ENCODE measurements around the gene IRF4. TPM values are rescaled to one million over a fixed set of nuclear protein-coding genes. Genes with fewer than 3 reads are reported as not detected.

The IRF4 gene
- total RNA-seq, 2 experiments from 2014 or later, result 189 to 291 TPM

- POLR2A ChIA-PET, result no interaction called here
- no TSS peak for BruUV-seq (replicated peaks)
- DNase-seq (ENCODE audit: low spot score), result no peak
These were observed 45.5 kb downstream of the IRF4 start for GRCh38 chr6:437037-437392.

GRCh38 chr6:438634-439170 is 47.1 kb downstream of the IRF4 start:
- no peak for TF ChIP-seq CTCF (conservative IDR thresholded peaks at IDR 0.05; ENCODE audit: low read length)
- TF ChIP-seq EZH2phosphoT487 (IDR thresholded peaks at IDR 0.05; ENCODE audit: borderline replicate concordance, low read depth, low read length), result no peak
- Histone ChIP-seq H3K9me2 (ENCODE audit: insufficient read depth, low read length) (no peaks in the 10 kb centered on the region), H3K9me3 (ENCODE audit: low read length) (no peaks in the 10 kb centered on the region), H3K79me2 (ENCODE audit: insufficient read depth, low read depth, low read length) (no peaks in the 10 kb centered on the region), H3K4me3 (ENCODE audit: low read depth, low read length, poor library complexity, severe bottlenecking) (no peak overlapping the region), H4K20me1 (ENCODE audit: insufficient read depth, low read length) (no peaks in the 10 kb centered on the region), H3K27ac (ENCODE audit: low read depth, low read length, poor library complexity, severe bottlenecking) (no peak overlapping the region), H2AFZ (ENCODE audit: low read length) (no peak overlapping the region), H3K4me1 (ENCODE audit: insufficient read depth, low read length, poor library complexity, severe bottlenecking) (peaks cover 7% of the 10 kb centered on the region), H3K4me2 (ENCODE audit: low read length) (no peak overlapping the region), H3K36me3 (ENCODE audit: insufficient read depth, low read length) (no peaks in the 10 kb centered on the region)
- CTCF ChIA-PET (ENCODE audit: unreplicated experiment), result no interaction called here
- POLR2A ChIA-PET, result no interaction called here
- no TSS peak for BruUV-seq (replicated peaks)
- no peak for DNase-seq (ENCODE audit: low spot score)
- intact Hi-C loops (cut with micrococcal nuclease; ENCODE audit: unreplicated experiment), result no loop called here

More at GRCh38 chr6:437037-437392, 45.5 kb downstream of the IRF4 start:
- Histone ChIP-seq H3K4me1 (ENCODE audit: insufficient read depth, low read length, poor library complexity, severe bottlenecking) (peaks cover 7% of the 10 kb centered on the region), H3K9me2 (ENCODE audit: insufficient read depth, low read length) (no peaks in the 10 kb centered on the region), H3K27ac (ENCODE audit: low read depth, low read length, poor library complexity, severe bottlenecking) (no peak overlapping the region), H3K79me2 (ENCODE audit: insufficient read depth, low read depth, low read length) (no peaks in the 10 kb centered on the region), H4K20me1 (ENCODE audit: insufficient read depth, low read length) (no peaks in the 10 kb centered on the region), H2AFZ (ENCODE audit: low read length) (no peak overlapping the region), H3K4me2 (ENCODE audit: low read length) (no peak overlapping the region), H3K36me3 (ENCODE audit: insufficient read depth, low read length) (no peaks in the 10 kb centered on the region), H3K4me3 (ENCODE audit: low read depth, low read length, poor library complexity, severe bottlenecking) (no peak overlapping the region), H3K9me3 (ENCODE audit: low read length) (no peaks in the 10 kb centered on the region)
- TF ChIP-seq EZH2phosphoT487 (IDR thresholded peaks at IDR 0.05; ENCODE audit: borderline replicate concordance, low read depth, low read length) (no peak), CTCF (conservative IDR thresholded peaks at IDR 0.05; ENCODE audit: low read length) (no peak)
- intact Hi-C loops (cut with micrococcal nuclease; ENCODE audit: unreplicated experiment), result no loop called here
- CTCF ChIA-PET (ENCODE audit: unreplicated experiment), result no interaction called here

- H3K4me1 ChIP-seq (ENCODE audit: insufficient read depth, low read length, poor library complexity, severe bottlenecking), result peaks cover 2% of the 10 kb centered on the region
- H3K4me3 ChIP-seq (ENCODE audit: low read depth, low read length, poor library complexity, severe bottlenecking), result no peak overlapping the region
- H3K9me2 ChIP-seq (ENCODE audit: insufficient read depth, low read length), result no peaks in the 10 kb centered on the region
- BruUV-seq (replicated peaks), result no TSS peak
- no peaks in the 10 kb centered on the region for H3K79me2 ChIP-seq (ENCODE audit: insufficient read depth, low read depth, low read length)
- H3K27ac ChIP-seq (ENCODE audit: low read depth, low read length, poor library complexity, severe bottlenecking), result no peak overlapping the region
- DNase-seq (ENCODE audit: low spot score), result no peak
- CTCF ChIA-PET (ENCODE audit: unreplicated experiment), result no interaction called here
- no peak overlapping the region for H3K4me2 ChIP-seq (ENCODE audit: low read length)
- POLR2A ChIA-PET, result no interaction called here
- no peaks in the 10 kb centered on the region for H3K9me3 ChIP-seq (ENCODE audit: low read length)
- H2AFZ ChIP-seq (ENCODE audit: low read length), result no peak overlapping the region
- TF ChIP-seq CTCF (conservative IDR thresholded peaks at IDR 0.05; ENCODE audit: low read length), result no peak
- TF ChIP-seq EZH2phosphoT487 (IDR thresholded peaks at IDR 0.05; ENCODE audit: borderline replicate concordance, low read depth, low read length), result no peak
- H3K36me3 ChIP-seq (ENCODE audit: insufficient read depth, low read length), result no peaks in the 10 kb centered on the region
- intact Hi-C loops (cut with micrococcal nuclease; ENCODE audit: unreplicated experiment), result no loop called here
- no peaks in the 10 kb centered on the region for H4K20me1 ChIP-seq (ENCODE audit: insufficient read depth, low read length)
These were observed 48.2 kb downstream of the IRF4 start for GRCh38 chr6:439641-440167.

Measured in OCI-LY7 (cell line).